GM12891 (cell line): Measurements from ENCODE around the gene TMEM119.
"Not testable (repeated sequence)": the region's sequence is repeated elsewhere in the genome, so short reads cannot be mapped to it uniquely, and the experiment has no call there.

Experiments
- PAX5 ChIP-seq: IDR thresholded peaks from 2 replicates; pipeline ENCODE4 v1.6.1; 2011; ENCODE audit warnings: low read length, moderate library complexity, mild to moderate bottlenecking; ENCODE audit not compliant: insufficient read depth, severe bottlenecking
- POLR2A ChIP-seq: IDR thresholded peaks from 2 replicates; pipeline ENCODE4 v1.6.1; 2011; ENCODE audit warnings: low read depth, low read length, control low read depth
- POLR2AphosphoS5 ChIP-seq: IDR thresholded peaks from 2 replicates; pipeline ENCODE4 v1.6.1; 2011; ENCODE audit warnings: low read depth, low read length, control low read depth
- TAF1 ChIP-seq: IDR thresholded peaks from 2 replicates; pipeline ENCODE4 v1.6.1; 2011; ENCODE audit warnings: low read depth, low read length, control low read depth

DNA sequence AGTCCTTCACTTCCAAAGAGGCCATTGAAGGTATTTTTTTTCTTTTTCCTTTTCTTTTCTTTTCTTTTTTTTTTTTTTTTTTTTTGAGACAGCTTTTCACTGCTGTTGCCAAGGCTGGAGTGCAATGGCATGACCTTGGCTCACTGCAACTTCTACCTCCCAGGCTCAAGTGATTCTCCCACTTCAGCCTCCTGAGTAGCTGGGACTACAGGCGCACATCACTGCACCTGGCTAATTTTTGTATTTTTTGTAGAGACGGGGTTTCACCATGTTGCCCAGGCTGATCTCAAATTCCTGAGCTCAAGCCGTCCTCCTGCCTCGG is 21.0 kb upstream of the TMEM119 start:
- TF ChIP-seq POLR2A, POLR2AphosphoS5, TAF1, PAX5: not testable (repeated sequence)
